ENCODE results near the gene SNX8.

DNA sequence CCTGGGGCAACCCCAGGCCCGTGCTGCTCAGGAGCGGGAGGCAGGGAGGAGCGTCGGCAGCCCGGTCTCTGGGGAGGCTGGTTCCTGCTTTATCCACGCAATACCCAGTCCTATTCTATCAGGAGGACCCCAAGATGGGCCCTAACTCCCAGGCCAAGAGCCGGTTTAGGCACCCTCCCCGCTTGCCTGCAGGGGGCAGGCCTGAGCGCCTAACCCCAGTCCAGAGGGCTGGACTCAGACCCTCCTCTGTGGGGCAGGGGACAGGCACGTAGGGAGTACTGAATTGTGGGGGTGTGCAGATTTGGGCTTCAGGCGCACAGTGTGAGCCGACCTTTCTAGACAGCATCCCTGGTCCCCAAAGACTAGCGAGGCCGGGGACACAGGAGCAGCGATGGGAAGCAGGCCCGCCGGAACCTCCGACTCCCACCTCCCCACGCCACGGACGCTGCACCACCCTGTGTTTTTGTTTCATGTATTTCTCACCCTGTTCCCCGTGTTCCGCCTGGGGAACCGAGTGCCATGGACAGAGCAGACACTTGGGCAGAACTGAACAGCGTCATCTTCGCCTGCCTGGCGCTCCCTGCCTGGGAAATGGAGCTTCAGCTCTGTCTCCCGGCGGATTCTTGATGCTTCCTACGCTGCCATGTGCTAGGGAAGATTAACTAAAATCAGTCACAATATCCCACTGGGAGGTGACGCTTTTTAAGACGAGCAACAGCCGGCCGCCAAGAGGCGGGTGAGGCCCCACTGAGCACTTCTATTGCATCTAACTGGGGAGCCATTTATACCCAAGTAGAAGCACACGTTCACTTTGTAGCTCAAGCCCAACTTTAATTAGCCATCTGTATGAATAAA, 66.9 kb downstream of the SNX8 start:
- TF ChIP-seq POLR2A (IDR thresholded peaks at IDR 0.05; ENCODE audit: low read length) (no peak), RFX5 (IDR thresholded peaks at IDR 0.05) (no peak), EP300 (IDR thresholded peaks at IDR 0.05) (no peak), CHD2 (IDR thresholded peaks at IDR 0.05; ENCODE audit: low read length, partially characterized antibody) (no peak), RCOR1 (IDR thresholded peaks at IDR 0.05; ENCODE audit: low read depth, low read length) (no peak), CEBPB (IDR thresholded peaks at IDR 0.05) (no peak)
- TF ChIP-seq, protein P1, sequence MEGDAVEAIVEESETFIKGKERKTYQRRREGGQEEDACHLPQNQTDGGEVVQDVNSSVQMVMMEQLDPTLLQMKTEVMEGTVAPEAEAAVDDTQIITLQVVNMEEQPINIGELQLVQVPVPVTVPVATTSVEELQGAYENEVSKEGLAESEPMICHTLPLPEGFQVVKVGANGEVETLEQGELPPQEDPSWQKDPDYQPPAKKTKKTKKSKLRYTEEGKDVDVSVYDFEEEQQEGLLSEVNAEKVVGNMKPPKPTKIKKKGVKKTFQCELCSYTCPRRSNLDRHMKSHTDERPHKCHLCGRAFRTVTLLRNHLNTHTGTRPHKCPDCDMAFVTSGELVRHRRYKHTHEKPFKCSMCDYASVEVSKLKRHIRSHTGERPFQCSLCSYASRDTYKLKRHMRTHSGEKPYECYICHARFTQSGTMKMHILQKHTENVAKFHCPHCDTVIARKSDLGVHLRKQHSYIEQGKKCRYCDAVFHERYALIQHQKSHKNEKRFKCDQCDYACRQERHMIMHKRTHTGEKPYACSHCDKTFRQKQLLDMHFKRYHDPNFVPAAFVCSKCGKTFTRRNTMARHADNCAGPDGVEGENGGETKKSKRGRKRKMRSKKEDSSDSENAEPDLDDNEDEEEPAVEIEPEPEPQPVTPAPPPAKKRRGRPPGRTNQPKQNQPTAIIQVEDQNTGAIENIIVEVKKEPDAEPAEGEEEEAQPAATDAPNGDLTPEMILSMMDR (IDR thresholded peaks at IDR 0.05) = peak; percentile 53
- TF ChIP-seq, protein P2, sequence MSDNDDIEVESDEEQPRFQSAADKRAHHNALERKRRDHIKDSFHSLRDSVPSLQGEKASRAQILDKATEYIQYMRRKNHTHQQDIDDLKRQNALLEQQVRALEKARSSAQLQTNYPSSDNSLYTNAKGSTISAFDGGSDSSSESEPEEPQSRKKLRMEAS (IDR thresholded peaks at IDR 0.05) = no peak

Data from A549 (cell line).